Body of pancreas (tissue), 4 donors: Measurements from ENCODE around the gene FCAMR. TPM values are rescaled to one million over a fixed set of nuclear protein-coding genes. Genes with fewer than 3 reads are reported as not detected.
A peak's percentile ranks its signal among the peaks of the same experiment; 100 is the strongest.

Experiments
- ATAC-seq: fragments of 150-250 bp; one replicate; pipeline ENCODE4 v1.9.1; 2016
- DNase-seq, 4 donors: peaks; one replicate each; pipeline ENCODE4 v3.0.0-alpha.2; 2019
- H3K27ac ChIP-seq, 4 donors: fragments of 200-600 bp; sonication (generic); 1 replicate in 3 of 4; 2 replicates in 1 of 4; pipeline versions ENCODE4 v1.5.1 to v1.6.1; 2016 to 2019; ENCODE audit warnings: mild to moderate bottlenecking in 1 of 4, mixed read lengths in 1 of 4, moderate library complexity in 1 of 4
- H3K27me3 ChIP-seq, 2 donors: fragments of 200-600 bp; sonication (generic); one replicate each; pipeline ENCODE4 v1.6.0; 2016; ENCODE audit warnings: mild to moderate bottlenecking in 1 of 2
- H3K36me3 ChIP-seq, 2 donors: fragments of 200-600 bp; sonication (generic); replicated peaks in 1 of 2; 2 replicates each; pipeline ENCODE4 v1.5.1; 2016; ENCODE audit warnings: low read depth in 2 of 2; ENCODE audit not compliant: insufficient read depth in 1 of 2
- H3K4me1 ChIP-seq: fragments of 200-600 bp; sonication (generic); one replicate; pipeline ENCODE4 v1.6.0; 2016
- H3K4me3 ChIP-seq, 2 donors: fragments of 200-600 bp; sonication (generic); 1 replicate in 1 of 2; 2 replicates in 1 of 2; pipeline ENCODE4 v1.5.1; 2016 to 2019
- H3K9me3 ChIP-seq, 3 donors: fragments of 200-600 bp; sonication (generic); 1 replicate in 2 of 3; 2 replicates in 1 of 3; pipeline ENCODE4 v1.5.1; 2016
- CTCF ChIP-seq, 7 experiments: fragments of 450-650 bp in 4 of 7; fragments of 200-600 bp in 3 of 7; sonication (generic) in 3 of 7; IDR thresholded peaks; one replicate each; pipeline ENCODE4 v1.5.1; 2016 to 2019; ENCODE audit warnings: antibody characterized with exemption in 7 of 7
- POLR2A ChIP-seq, 3 donors: fragments of 450-650 bp; IDR thresholded peaks; one replicate each; pipeline ENCODE4 v1.6.1; 2016; ENCODE audit warnings: antibody characterized with exemption in 3 of 3, mild to moderate bottlenecking in 2 of 3
- WGBS, 2 donors: methylation state at CpG; one replicate each; pipeline ENCODE4 v1.1.5; 2017; 5-methylcytosine and 5-hydroxymethylcytosine counted together
- intact Hi-C: fragments of 100-400 bp; cut with DNase I; formaldehyde crosslinking; loops from one replicate; pipeline ENCODE4 v1.15.1; 2023
- total RNA-seq, 2 donors: library from RNA; depleted of rRNA; stranded (reverse); fragments of >200 nt; gene quantifications; one replicate each; pipeline ENCODE4 v1.1.0, GENCODE V29; 2016

Gene FCAMR
- total RNA-seq, 2 donors from 2014 or later = not detected

- Histone ChIP-seq H3K4me3 (no peak overlapping the region), H3K27me3 (no peaks in the 10 kb centered on the region), H3K4me1 (peaks cover 16% of the 10 kb centered on the region), H3K36me3 (no peaks in the 10 kb centered on the region), H3K27ac (peak overlapping the region; percentile 1 to 62 (median 52)), H3K9me3 (no peaks in the 10 kb centered on the region)
- DNase-seq (peak in 3 of 4 donors; percentile 31 to 40 (median 38)), ATAC-seq (peak; percentile 73)
- TF ChIP-seq CTCF (IDR thresholded peaks at IDR 0.05) = no peak
- TF ChIP-seq POLR2A (IDR thresholded peaks at IDR 0.05) = no peak
- intact Hi-C loops = no loop called here
These were observed 22.5 kb upstream of the FCAMR start for GRCh38 chr1:206992790-206993189.

- TF ChIP-seq POLR2A (IDR thresholded peaks at IDR 0.05) = no peak
- TF ChIP-seq CTCF (IDR thresholded peaks at IDR 0.05) = no peak
- H3K4me1 ChIP-seq = peaks cover 7% of the 10 kb centered on the region
- no peak for ATAC-seq
- intact Hi-C loops = no loop called here
- H3K9me3 ChIP-seq = no peaks in the 10 kb centered on the region
- 75 to 90% methylated on average over 1 of the region's 1 CpG for WGBS, 2 donors
- no peaks in the 10 kb centered on the region for H3K36me3 ChIP-seq
- no peak for DNase-seq
- H3K4me3 ChIP-seq = no peak overlapping the region
- no peak overlapping the region for H3K27ac ChIP-seq
- no peaks in the 10 kb centered on the region for H3K27me3 ChIP-seq
These were observed 17.6 kb upstream of the FCAMR start for GRCh38 chr1:206987873-206988272.

GRCh38 chr1:206986885-206987284 lies 16.6 kb upstream of the FCAMR start:
- Histone ChIP-seq H3K27ac (no peak overlapping the region), H3K36me3 (no peaks in the 10 kb centered on the region), H3K27me3 (no peaks in the 10 kb centered on the region), H3K4me1 (no peaks in the 10 kb centered on the region), H3K4me3 (no peak overlapping the region), H3K9me3 (no peaks in the 10 kb centered on the region)
- ATAC-seq (peak; percentile 39), DNase-seq (no peak)
- TF ChIP-seq POLR2A (IDR thresholded peaks at IDR 0.05) (no peak), CTCF (IDR thresholded peaks at IDR 0.05) (no peak)
- intact Hi-C loops = no loop called here
- 18 to 19% methylated on average over 3 of the region's 3 CpGs for WGBS, 2 donors

- DNase-seq (no peak), ATAC-seq (no peak)
- no peaks in the 10 kb centered on the region for H3K4me1 ChIP-seq
- intact Hi-C loops = no loop called here
- no peak overlapping the region for H3K27ac ChIP-seq
- H3K27me3 ChIP-seq = no peaks in the 10 kb centered on the region
- no peaks in the 10 kb centered on the region for H3K36me3 ChIP-seq
- WGBS, 2 donors = 56 to 60% methylated on average over 3 of the region's 3 CpGs
- no peaks in the 10 kb centered on the region for H3K9me3 ChIP-seq
- H3K4me3 ChIP-seq = no peak overlapping the region
- TF ChIP-seq POLR2A (IDR thresholded peaks at IDR 0.05) (no peak), CTCF (IDR thresholded peaks at IDR 0.05) (no peak)
These were observed 16.1 kb upstream of the FCAMR start for GRCh38 chr1:206986402-206986801.

GRCh38 chr1:206985162-206985749 lies 15.0 kb upstream of the FCAMR start:
- Histone ChIP-seq H3K4me1 (no peaks in the 10 kb centered on the region), H3K9me3 (no peaks in the 10 kb centered on the region), H3K4me3 (no peak overlapping the region), H3K27me3 (no peaks in the 10 kb centered on the region), H3K36me3 (no peaks in the 10 kb centered on the region), H3K27ac (no peak overlapping the region)
- intact Hi-C loops = no loop called here
- DNase-seq = no peak
- WGBS, 2 donors = 71 to 75% methylated on average over 10 of the region's 10 CpGs
- no peak for TF ChIP-seq CTCF (IDR thresholded peaks at IDR 0.05)
- TF ChIP-seq POLR2A (IDR thresholded peaks at IDR 0.05) = no peak
- no peak for ATAC-seq
